Measurements from ENCODE around the gene ATP4B.
"Not testable (repeated sequence)": the region's sequence is repeated elsewhere in the genome, so short reads cannot be mapped to it uniquely, and the experiment has no call there.

DNA sequence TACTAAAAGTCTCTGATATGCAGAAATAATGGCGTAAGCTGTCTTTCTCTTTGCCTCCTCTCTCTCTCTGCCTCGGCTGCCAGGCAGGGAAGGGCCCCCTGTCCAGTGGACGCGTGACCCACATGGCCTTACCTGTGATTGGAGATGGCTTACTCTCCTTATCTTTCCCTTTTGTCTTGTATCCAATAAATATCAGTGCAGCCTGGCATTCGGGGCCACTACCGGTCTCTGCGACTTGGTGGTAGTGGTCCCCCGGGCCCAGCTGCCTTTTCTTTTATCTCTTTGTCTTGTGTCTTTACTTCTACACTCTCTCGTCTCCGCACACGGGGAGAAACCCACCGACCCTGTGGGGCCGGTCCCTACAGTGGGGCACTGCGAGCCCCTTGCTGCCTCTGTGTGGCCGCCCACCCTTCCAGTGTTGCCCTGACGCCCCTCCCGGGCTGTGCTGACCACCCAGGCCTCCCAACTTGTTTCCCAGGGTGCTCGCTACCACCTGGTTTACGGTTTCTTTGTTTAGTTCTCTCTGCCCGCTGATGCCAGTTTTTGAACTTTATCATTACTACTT is 35.9 kb downstream of the ATP4B start:
- TF ChIP-seq, protein P1, sequence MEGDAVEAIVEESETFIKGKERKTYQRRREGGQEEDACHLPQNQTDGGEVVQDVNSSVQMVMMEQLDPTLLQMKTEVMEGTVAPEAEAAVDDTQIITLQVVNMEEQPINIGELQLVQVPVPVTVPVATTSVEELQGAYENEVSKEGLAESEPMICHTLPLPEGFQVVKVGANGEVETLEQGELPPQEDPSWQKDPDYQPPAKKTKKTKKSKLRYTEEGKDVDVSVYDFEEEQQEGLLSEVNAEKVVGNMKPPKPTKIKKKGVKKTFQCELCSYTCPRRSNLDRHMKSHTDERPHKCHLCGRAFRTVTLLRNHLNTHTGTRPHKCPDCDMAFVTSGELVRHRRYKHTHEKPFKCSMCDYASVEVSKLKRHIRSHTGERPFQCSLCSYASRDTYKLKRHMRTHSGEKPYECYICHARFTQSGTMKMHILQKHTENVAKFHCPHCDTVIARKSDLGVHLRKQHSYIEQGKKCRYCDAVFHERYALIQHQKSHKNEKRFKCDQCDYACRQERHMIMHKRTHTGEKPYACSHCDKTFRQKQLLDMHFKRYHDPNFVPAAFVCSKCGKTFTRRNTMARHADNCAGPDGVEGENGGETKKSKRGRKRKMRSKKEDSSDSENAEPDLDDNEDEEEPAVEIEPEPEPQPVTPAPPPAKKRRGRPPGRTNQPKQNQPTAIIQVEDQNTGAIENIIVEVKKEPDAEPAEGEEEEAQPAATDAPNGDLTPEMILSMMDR (conservative IDR thresholded peaks at IDR 0.05; ENCODE audit: low read length) = not testable (repeated sequence)
- TF ChIP-seq EZH2phosphoT487 (IDR thresholded peaks at IDR 0.05; ENCODE audit: borderline replicate concordance) = not testable (repeated sequence)
